ENCODE data around the gene RPGRIP1L. TPM values are rescaled to one million over a fixed set of nuclear protein-coding genes. Genes with fewer than 3 reads are reported as not detected.

The RPGRIP1L gene
- total RNA-seq, 1 donor from 2014 or later = 0.96 TPM

GRCh38 chr16:53744449-53744848 lies 40.8 kb upstream of the RPGRIP1L start:
- H3K27ac ChIP-seq = peak overlapping the region in 1 of 2 donors; percentile 38
- TF ChIP-seq, protein P1, sequence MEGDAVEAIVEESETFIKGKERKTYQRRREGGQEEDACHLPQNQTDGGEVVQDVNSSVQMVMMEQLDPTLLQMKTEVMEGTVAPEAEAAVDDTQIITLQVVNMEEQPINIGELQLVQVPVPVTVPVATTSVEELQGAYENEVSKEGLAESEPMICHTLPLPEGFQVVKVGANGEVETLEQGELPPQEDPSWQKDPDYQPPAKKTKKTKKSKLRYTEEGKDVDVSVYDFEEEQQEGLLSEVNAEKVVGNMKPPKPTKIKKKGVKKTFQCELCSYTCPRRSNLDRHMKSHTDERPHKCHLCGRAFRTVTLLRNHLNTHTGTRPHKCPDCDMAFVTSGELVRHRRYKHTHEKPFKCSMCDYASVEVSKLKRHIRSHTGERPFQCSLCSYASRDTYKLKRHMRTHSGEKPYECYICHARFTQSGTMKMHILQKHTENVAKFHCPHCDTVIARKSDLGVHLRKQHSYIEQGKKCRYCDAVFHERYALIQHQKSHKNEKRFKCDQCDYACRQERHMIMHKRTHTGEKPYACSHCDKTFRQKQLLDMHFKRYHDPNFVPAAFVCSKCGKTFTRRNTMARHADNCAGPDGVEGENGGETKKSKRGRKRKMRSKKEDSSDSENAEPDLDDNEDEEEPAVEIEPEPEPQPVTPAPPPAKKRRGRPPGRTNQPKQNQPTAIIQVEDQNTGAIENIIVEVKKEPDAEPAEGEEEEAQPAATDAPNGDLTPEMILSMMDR (IDR thresholded peaks at IDR 0.05) = no peak

GRCh38 chr16:53743149-53743566 lies 39.5 kb upstream of the RPGRIP1L start:
- Histone ChIP-seq H3K4me1 (peaks cover 0 to 20% of the 10 kb centered on the region in 2 donors), H3K9me3 (peaks cover 0 to 4% of the 10 kb centered on the region in 2 donors), H3K27ac (no peak overlapping the region), H3K27me3 (no peaks in the 10 kb centered on the region), H3K4me3 (no peak overlapping the region), H3K36me3 (no peaks in the 10 kb centered on the region)
- DNase-seq (ENCODE audit: low spot score in 2 of 2) = no peak
- TF ChIP-seq, protein P1 (IDR thresholded peaks at IDR 0.05) = peak in 2 of 3 experiments; percentile 28 to 46
- intact Hi-C loops (cut with DNase I) = no loop called here

More at GRCh38 chr16:53744449-53744848, 40.8 kb upstream of the RPGRIP1L start:
- H3K27me3 ChIP-seq = no peaks in the 10 kb centered on the region
- peaks cover 0 to 4% of the 10 kb centered on the region in 2 donors for H3K9me3 ChIP-seq
- H3K4me1 ChIP-seq = peaks cover 0 to 20% of the 10 kb centered on the region in 2 donors
- no peaks in the 10 kb centered on the region for H3K36me3 ChIP-seq
- DNase-seq (ENCODE audit: low spot score in 2 of 2) = no peak
- no peak overlapping the region for H3K4me3 ChIP-seq
- intact Hi-C loops (cut with DNase I) = no loop called here

DNA sequence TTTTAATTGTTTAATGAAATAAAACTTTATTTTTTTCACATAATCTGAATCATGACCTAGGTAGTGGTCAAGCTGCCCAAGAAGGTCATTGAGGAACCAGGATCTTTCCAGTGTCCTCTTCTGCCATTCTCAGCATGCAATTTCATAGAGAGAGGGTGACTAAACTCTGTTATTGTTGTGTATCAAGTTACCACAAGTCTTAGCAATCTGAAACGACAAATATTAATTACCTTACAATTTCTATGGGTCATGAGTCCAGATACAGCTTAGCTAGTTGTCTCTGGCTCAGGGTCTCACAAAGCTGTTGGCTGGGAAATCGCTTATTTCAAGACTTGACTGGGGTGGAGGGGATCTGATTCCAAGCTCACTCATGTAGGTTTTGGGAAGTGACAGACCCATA lies 37.9 kb upstream of the RPGRIP1L start:
- H3K27ac ChIP-seq = no peak overlapping the region
- TF ChIP-seq, protein P1 (IDR thresholded peaks at IDR 0.05) = no peak
- H3K36me3 ChIP-seq = no peaks in the 10 kb centered on the region
- no peak for DNase-seq (ENCODE audit: low spot score in 2 of 2)
- H3K4me1 ChIP-seq = peaks cover 0 to 20% of the 10 kb centered on the region in 2 donors
- no peaks in the 10 kb centered on the region for H3K27me3 ChIP-seq
- intact Hi-C loops (cut with DNase I) = no loop called here
- no peaks in the 10 kb centered on the region for H3K9me3 ChIP-seq
- no peak overlapping the region for H3K4me3 ChIP-seq

DNA sequence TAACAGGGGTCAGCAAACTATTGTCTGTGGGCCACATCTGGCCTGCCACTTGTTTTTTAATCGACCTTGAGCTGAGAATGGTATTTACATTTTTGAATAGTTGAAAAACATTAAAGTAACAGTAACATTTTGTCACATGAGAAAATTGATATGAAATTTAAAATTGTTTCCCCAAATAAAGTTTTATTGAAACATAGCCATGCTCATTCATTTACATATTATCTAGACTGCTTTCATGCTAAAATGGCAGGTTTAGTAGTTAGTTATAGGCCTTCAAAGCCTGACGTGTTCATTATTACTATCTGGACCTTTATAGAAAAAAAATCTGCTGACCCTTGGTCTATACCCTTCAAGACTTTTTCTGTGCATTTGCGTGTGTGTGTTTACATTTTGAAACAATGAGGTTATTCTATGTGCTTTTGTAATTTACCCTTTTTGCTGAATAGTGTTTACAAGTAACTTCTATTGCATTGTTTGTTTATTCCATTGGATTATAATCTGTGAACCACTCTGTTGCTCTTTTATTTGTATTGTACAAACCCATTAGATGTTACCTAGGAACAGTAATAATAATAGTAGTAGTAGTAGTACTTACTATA lies 37.4 kb upstream of the RPGRIP1L start:
- Histone ChIP-seq H3K36me3 (no peaks in the 10 kb centered on the region), H3K4me3 (no peak overlapping the region), H3K27ac (no peak overlapping the region), H3K4me1 (peaks cover 0 to 17% of the 10 kb centered on the region in 2 donors), H3K27me3 (no peaks in the 10 kb centered on the region), H3K9me3 (no peaks in the 10 kb centered on the region)
- TF ChIP-seq, protein P1 (IDR thresholded peaks at IDR 0.05) = no peak
- intact Hi-C loops (cut with DNase I) = no loop called here
- DNase-seq (ENCODE audit: low spot score in 2 of 2) = no peak

DNA sequence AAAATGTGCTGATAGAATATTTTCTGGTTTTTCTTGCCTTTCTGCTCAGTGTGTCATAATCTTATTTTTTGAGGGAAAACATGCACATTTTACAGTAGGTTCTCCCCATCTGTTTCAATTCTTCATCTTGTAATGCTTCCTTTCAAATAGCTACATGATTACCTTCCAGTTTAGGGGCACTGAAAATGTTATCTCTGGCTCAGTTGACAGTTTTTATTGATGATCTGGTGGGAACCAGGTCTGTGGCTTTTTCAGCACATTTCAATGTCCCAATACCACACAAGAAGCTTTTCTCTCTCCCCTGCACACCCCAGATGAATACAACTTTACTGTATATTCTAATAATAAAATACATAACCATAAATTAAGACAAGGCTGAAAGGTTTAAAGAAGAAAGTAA lies 36.8 kb upstream of the RPGRIP1L start:
- TF ChIP-seq, protein P1 (IDR thresholded peaks at IDR 0.05) = no peak
- Histone ChIP-seq H3K36me3 (no peaks in the 10 kb centered on the region), H3K27ac (no peak overlapping the region), H3K9me3 (no peaks in the 10 kb centered on the region), H3K27me3 (no peaks in the 10 kb centered on the region), H3K4me3 (no peak overlapping the region), H3K4me1 (peaks cover 0 to 15% of the 10 kb centered on the region in 2 donors)
- intact Hi-C loops (cut with DNase I) = no loop called here
- DNase-seq (ENCODE audit: low spot score in 2 of 2) = no peak

All from ascending aorta (tissue), 2 donors.